Stimulated activated CD4-positive, alpha-beta T cell treated with anti-CD3 and anti-CD28 coated beads, Interleukin-4, amount 100 ng/mL, for 1 hour (primary cell): ENCODE results near the gene CFAP410.
"Not testable (repeated sequence)": the region's sequence is repeated elsewhere in the genome, so short reads cannot be mapped to it uniquely, and the experiment has no call there.

ENCODE experiments used
- DNase-seq: peaks from one replicate; pipeline ENCODE4 v3.0.0-alpha.2; 2020

CFAP410 gene

DNA sequence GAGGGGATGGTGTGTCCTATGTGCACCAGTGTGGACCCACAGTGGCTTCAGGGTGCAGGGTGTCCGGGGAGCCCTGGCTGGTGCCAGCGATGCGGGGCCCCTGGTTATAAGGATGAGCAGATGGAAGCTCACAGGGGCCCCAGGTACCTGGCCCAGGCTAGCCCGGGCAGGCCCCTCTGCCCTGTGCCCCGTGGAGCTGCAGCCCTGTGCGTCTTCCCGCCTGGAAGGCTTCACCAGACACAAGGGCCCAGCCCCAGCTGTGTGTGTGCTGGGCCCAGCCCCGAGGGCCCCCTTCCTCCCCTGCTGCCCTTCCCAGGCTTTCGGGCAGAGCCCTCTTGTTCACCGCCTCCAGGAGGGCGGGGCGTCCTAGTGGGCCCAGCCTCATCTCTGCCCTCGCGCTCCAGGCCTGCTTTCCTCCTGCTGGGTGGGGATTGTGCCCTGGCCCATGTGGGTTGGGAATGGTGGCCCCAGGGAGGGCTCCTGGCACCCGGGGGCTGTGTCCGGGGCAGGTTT lies 23.4 kb downstream of the CFAP410 start:
- no peak for DNase-seq

DNA sequence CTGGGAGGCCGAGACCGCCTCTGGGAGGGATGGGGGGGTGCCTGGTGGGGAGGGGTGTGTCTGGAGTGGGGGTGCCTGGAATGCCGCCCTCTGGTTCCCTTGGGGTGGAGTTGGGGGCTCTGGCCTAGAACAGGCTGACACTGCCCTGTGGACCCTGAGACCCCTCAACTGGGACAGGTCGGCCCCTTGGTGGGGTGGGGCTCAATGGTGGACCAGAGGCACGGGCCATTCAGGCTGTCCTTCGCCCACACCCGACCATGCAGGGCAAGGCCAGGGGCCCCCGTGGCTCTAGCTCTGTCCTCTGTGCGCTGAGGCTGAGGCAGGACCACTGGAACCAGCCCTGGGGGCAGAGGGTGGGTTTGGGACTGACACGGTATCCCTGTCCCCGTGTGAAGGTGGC lies 24.6 kb downstream of the CFAP410 start:
- DNase-seq: no peak

DNA sequence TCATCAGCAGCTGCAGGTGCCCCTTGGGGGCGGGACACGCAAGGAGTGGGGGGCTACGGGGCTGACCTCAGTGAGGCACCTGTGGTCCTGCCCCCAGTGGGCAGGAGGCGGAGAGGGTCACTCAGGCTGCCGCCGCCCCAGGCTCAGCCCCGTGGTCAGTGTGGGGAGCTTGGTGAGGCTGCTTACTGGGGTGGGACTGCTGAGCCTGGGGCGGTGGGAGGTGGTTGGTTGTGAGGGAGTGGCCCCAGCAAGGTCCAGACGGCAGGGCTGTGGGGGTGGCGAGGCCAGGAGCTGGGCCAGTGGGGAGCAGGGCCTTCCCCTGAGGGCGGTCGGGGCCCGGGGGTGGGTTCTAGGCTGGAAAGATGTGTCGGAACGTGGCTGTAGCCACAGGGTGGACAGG lies 25.1 kb downstream of the CFAP410 start:
- no peak for DNase-seq

DNA sequence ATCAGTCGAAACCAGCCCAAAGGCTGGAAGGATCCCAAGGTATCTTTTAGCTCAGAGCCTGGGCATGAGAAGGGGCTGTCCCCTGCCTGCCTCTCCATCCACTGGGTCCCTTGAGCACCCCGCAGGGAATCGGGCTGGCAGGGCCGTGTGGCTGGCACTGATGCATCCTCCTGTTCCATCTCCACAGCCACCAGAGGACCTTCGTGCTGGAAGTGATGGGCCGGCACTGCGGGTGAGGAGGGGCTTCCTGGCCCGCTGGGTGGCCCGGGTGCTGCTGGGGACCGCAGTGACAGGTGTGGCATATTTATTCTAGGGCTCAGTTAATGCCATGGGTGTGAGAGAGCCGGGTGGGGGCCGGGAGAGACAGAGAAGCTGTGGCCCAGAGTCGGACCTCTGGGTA lies 25.7 kb downstream of the CFAP410 start:
- no peak for DNase-seq

DNA sequence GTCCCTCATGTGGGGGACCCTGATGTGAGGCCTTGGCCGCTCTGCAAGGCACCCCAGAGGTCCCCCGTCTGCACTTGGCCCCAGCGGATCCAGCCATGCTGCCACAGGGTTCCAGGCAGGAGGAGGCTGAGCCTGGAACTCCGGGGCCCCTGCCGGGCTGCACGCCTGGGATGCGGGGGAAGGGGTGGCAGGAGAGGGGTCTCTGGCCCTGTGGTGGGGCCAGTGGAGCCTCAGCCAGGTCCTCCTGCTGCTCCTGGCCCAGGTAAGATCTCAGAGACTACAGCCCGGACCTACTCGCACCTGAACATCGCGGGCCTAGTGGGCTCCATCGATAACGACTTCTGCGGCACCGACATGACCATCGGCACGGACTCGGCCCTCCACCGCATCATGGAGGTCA lies 26.5 kb downstream of the CFAP410 start:
- no peak for DNase-seq

DNA sequence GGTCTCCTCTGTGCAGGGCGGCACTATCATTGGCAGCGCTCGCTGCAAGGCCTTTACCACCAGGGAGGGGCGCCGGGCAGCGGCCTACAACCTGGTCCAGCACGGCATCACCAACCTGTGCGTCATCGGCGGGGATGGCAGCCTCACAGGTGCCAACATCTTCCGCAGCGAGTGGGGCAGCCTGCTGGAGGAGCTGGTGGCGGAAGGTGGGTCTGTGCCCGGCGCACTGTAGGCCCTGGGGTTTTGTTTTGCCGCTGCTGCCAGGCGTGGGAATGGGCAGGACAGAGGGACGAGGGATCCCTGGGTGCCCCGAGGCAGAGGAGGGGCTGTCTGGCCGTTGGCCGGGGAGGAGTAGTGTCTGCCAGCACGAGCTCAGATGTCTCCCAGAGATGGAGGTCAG lies 27.1 kb downstream of the CFAP410 start:
- DNase-seq: no peak

DNA sequence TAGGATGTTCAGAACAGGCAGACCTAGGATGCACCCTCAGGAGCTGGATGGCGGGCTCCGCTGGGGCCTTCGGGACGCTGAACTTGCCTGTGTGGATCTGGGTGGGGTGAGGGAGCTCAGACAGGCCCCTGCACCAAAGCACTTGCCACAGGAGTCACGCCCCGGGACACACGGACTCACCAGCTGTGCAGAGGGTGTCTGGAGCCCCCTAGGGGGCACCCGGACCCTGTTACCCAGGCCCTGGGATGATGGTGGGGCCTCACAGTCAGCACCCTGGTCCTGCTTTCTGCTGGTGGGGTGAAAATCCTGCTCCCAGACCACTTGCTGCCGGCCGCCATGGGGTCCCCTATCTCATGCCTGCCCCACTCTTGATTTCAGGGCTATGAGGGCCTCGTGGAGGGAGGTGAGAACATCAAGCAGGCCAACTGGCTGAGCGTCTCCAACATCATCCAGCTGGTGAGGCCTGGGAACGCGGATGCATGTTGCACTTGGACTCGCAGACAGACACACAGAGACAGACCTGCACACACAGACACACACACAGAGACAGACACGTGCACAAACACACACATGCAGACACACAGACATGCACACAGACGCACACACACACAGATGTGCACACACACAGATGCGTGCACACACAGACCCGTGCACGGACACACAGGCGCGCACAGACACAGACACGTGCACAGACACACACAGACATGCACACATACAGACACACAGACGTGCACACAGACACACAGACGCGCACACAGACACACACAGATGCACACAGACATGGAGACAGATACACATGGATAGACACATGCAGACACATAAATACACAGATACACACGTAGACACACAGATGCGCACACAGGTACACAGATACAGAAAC lies 28.3 kb downstream of the CFAP410 start:
- DNase-seq: no peak

DNA sequence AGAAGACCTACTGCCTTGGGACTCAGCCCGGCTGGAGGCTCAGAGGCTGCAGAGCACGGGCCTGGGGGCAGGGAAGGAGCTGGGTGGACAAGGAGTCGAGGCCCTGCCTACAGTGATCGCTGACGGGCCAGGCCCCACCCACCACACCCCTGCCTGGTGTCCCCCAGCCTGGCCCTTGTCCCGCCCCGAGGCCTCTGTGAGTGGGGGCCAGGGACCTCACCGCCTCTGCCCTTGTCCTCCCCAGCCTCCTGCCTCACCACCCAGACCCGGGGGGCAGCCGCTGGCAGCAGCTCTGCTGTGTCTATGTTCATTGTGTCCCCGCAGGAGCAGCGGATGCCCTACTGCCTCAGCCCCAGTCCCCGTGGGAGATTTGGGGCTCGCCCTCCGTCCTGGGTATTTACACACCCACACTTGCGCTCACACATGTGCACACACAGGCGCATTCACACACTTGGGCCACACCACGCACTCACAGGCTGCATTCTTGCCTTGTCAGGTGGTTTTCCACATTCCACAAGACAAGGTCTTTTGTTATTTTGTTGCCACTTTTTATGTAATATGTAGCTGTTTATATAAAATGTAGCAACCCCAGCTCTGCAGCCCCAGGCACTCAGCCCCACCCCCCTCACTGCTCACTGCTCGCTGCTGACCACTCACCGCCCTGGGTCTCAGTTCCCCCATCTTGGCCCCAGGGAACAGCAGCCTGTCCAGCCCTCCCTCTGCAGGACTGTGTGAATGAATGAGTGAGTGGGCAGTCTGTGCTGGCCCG lies 32.1 kb downstream of the CFAP410 start:
- DNase-seq: no peak

DNA sequence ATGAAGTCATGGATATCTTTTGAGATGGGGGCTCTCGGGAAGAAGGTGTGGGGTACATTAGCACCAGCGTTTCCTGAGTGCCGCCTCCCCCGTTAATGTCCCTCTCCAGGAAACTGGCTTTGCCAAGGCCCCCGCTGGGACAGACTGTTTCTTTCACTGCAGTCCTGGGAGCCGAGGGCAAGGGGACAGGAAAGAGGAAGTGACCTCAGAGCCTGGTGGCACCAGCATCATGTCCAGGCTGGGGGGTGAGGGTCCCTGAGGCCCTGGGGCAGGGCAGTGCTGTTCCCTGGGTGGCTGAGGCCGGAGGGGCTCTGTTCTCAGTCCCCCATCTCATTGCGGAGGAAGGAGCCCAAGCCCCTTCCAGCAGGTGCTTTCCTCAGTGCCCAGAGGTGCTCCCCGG lies 33.5 kb downstream of the CFAP410 start:
- no peak for DNase-seq

DNA sequence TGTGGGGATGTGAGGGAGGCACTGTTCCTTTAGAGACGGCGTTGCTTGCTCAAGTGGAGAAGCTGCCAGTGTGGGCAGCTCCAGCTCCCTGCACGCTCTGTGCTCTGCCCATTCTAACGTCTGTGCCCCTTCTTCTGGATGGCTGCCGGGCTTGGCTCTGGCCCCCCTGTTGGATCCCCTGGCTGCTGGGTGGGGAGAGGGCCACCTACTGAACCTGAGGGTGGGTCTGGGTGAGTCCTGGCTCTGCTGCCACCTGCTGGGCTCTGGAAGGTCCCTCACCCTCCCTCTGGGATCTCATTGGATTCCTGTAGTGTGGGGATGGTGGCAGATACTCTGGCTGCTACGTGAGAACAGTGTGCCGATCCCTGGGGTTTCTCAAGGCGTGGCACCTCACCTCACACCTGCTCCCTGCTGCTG lies 34.3 kb downstream of the CFAP410 start:
- peak; percentile 63 for DNase-seq

DNA sequence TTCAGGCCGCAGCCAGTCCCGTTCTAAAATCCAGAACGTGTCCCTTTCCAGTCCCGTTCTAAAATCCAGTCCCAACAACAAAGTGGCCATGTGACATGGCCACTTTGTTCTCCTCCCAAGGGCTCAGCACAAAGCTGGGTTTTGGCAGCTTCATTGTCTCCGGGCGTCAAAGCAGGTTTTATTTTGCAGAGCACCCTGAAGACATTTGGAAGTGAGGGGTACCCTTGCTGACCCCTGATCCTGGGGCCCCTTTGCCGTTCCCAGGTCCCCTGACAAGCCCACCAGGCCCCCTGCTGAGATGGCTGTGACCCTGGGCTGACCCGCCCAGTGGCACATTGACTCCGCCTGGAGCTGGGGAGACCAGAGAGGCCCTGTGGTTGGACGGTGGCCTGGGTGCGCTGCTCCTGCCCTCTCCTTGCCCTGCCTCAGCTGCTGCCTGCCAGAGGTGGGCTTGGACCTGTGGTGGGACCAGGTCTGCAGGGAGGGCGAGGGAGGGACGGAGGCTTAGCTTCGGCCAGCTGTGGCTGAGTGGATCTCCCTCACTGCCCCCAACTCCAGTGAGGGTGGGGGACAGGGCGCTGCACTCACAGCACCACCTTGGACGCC lies 35.1 kb downstream of the CFAP410 start:
- no peak for DNase-seq

DNA sequence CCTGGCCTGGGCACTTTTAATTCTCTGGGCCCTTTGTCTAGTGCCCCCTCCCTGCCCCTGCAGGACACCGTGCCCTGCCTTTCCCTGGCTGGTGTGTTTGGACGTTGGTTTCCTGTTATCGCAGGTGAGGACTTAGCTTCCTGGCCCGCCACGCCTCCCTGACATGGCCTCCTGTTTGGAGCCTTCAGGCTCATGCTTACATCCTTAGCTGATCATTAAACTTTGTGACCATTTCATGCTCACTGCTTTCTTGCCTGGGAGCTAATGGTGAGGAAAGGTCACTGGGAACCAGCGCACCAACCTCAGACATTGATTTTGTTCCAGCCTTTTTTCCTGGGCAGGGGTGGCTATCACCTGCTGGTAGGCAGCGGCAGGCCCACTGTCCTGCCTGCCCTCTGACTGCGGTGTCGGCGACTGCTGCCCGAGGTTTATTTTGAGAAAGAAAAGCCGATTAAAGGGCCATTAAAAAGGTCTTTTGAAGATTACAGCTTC lies 35.7 kb downstream of the CFAP410 start:
- DNase-seq: no peak

DNA sequence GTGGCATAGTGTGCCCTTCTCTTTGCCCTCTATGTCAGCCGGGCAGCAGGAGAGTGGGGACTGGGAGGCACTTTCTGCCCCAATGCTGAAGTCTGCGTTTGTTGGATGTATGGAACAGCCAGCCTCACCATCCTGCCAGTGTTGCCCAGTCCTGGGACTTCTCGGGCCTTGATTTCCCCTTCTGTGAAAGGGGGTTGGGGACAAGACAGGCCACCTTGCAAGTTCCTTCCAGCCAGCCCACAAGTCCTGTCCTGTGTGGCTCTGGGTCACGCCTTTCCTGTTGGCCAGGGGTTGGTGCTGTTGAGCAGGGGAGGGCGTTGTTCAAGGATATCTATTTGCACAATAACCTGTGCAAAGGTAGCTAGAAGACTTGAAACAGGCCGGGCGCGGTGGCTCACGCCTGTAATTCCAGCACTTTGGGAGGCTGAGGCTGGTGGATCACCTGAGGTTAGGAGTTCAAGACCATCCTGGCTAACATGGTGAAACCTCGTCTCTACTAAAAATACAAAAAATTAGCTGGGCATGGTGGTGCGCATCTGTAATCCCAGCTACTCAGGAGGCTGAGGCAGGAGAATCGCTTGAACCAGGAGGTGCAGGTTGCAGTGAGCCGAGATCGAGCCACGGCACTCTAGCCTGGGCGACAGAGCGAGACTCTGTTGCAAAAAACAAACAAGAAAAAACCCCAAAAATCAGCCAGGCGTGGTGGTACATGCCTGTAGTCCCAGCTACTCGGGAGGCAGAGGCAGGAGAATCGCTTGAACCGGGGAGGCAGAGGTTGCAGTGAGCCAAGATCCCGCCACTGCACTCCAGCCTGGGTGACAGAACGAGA lies 36.4 kb downstream of the CFAP410 start:
- DNase-seq: not testable (repeated sequence)

DNA sequence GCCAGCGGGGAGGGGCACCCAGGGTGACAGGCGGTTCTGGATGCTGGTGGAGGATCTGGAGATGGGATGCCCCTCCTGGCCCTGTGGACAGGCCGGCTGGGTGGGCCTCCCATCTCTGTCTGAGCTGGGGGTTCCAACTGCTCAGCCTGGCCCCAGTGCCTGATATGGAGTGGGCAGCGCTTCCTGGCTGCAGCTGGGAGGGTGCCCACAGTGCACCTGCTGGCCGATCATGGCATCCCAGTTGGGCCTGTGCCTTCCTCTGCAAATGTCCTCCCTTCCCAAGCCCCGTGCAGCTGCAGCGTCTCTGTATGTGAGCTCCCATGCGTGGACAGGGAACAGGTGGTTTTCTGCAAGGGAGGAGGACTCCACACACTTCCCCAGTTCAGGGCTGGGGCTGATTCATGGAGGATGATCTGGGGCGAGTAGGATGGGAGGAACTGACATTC lies 37.2 kb downstream of the CFAP410 start:
- DNase-seq: no peak

DNA sequence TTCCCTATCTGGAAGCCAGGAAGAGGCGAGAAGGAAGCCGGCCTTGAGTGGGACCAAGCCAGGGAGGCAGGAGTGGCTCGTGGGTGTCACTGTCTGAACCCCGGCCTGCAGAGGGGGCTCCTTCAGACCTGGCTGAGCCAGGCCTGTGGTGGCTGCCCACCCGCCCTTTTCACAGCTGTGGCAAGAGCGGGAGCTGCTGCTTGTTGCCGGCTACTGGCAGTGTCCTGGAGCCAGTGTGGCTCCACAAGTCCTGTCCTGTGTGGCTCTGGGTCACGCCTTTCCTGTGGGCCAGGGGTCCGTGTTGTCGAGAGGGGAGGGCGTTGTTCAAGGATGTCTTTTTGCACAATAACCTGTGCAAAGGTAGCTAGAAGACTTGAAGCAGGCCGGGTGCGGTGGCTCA lies 38.0 kb downstream of the CFAP410 start:
- no peak for DNase-seq

DNA sequence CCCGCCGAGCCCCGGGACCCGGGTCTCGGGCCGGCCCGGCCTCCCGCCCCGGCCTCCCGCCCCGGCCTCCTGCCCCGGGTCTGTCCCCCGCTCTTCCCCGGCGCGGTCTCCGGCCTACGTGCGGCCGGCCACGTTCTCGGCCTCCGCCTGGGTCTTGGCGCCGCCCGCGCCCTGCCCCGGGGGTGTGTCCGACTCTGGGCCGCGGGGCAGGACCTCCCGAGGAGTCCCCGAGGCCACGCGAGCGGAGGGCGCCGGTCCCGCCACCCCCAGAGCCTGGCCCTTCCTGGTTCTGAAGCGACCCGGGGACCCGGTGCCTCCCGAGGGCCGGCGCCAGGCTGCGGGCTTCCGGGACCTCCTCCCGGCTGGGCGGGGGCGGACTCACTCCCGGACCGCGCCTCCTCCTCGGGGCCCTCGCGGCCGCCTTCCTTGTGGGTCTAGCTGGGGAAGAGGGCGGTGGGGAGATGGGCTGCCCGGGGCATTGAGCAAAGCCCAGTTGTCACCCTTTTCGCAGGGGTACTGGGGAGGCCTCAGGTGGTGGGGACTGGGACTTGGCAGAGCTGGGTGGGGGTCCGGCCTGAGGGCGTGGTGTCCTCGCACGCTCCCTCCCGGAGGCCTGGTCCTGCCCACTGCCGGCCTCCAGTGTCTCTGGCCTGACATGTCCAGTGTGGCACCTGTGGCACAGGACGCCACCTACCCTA lies 38.8 kb downstream of the CFAP410 start:
- peak; percentile 63 for DNase-seq

DNA sequence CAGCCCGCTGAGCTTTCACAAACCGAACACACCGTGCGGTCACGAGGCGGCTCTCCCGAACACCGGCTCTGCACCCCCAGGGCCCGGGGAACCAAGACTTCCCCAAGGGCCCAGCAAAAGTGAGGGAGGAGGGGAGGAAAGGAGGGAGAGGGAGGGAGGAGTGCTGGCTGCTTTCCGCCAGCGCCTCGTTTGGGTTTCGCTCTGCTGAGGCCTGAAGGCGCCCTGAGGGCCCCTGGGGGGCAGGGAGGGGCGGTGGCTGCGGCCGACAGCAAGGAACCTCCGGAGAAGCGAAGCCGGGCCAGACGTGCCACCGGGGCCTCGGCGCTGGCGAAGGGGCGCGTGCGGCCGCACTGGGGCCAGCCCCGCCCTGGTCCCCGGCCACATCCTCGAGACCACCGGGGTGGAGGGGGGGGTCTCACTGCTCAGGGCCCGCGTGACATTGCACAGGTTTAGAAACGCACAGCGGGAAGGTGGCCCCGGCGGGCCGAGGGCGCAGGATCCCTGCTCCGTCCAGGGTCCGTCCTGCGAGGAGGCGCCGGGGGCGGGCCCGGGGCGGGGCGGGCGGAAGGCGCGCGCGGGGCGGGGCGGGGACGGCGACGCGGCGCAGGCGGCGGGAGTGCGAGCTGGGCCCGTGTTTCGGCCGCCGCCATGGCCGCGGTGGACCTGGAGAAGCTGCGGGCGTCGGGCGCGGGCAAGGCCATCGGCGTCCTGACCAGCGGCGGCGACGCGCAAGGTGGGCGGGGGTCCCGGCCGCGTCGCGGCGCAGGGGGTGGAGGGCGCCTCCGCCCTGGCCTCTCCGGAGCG lies 39.5 kb downstream of the CFAP410 start, which contains the start of gene PFKL:
TSS of gene PFKL (plus strand) at position 596 of the 804 bp plus-strand sequence. CDS start at position 649, 53 bp downstream.
- peak; percentile 68 for DNase-seq

DNA sequence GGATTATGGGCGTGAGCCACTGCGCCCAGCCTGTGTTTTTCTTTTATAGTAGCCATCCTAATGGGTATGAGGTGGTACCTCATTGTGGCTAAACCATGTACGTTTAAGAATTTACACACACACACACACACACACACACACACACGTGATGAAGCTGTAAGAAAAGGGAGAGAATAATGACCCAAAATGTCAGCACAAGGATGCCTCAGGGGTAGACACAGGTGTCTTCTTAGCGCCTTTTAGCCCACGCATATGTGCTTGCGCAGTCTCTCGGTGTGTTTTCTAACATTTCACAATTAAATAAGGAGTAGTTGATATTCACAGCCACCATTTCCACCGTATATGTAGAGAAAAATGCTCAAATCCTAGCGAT lies 40.1 kb downstream of the CFAP410 start:
- DNase-seq: no peak

DNA sequence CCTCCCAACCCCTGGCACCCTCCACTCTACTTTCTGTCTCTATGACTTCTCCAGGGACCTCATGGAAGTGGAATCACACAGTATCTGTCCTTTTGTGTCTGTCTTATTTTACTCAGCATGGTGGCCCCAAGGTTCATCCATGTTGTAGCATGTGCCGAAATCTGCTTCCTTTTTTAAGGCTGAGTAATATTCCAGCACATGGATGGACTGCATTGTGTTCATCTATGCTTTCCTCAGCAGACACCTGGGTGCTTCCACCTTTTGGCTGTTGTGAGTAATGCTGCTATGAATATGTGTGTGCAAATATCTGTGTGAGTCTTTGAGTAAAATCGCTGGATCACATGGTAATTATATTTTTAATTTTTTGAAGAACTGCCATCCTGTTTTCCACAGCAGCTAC lies 40.9 kb downstream of the CFAP410 start:
- DNase-seq: no peak

DNA sequence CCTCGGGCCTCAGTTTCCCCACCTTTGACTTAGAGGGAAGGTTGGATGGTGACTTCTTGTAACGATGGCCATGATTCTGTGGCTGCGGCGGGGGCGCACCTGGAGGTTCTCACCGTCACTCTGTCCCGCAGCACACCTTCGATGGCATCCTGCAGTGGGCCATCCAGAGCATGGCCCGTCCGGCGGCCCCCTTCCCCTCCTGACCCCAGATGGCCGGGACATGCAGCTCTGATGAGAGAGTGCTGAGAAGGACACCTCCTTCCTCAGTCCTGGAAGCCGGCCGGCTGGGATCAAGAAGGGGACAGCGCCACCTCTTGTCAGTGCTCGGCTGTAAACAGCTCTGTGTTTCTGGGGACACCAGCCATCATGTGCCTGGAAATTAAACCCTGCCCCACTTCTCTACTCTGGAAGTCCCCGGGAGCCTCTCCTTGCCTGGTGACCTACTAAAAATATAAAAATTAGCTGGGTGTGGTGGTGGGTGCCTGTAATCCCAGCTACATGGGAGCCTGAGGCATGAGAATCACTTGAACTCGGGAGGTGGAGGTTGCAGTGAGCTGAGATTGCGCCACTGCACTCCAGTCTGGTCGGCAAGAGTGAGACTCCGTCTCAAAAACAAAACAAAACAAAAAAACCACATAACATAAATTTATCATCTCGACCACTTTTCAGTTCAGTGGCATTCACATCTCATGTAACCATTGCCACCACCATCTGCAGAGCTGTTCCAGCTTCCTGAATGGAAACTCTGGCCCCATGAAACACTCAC lies 41.5 kb downstream of the CFAP410 start:
- DNase-seq: peak; percentile 75
